Measurements from ENCODE around the gene PPM1L.

DNA sequence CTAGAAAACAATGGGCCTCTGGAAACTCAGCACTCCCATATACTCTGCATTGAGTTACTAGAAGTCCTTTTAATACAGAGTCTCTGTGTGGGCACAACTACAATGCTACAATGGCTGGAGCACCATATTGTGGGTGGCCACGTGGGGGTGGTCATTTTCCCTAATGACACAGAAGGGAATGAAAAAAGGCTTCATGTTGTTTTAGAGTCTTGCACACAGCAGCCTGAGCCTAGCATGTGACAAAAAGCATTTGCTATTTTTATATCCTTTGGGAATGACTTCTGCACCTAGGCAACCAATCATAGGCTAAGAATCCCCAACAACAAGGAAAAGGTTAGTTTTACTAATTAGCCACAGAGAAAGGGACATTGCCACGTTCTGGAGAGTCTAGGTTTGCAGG is 120.6 kb downstream of the PPM1L start:
- TF ChIP-seq TAF1 (IDR thresholded peaks at IDR 0.05; ENCODE audit: low read depth, low read length) (no peak), POU2F2 (IDR thresholded peaks at IDR 0.05; ENCODE audit: low read depth, low read length) (no peak), POLR2A (IDR thresholded peaks at IDR 0.05; ENCODE audit: low read depth, low read length) (no peak), POLR2AphosphoS5 (IDR thresholded peaks at IDR 0.05; ENCODE audit: low read depth, low read length) (no peak), PAX5 (IDR thresholded peaks at IDR 0.05; ENCODE audit: insufficient read depth, low read length, severe bottlenecking) (no peak), SPI1 (IDR thresholded peaks at IDR 0.05; ENCODE audit: low read depth, low read length) (no peak)

Measured in GM12891 (cell line).